ENCODE results near the gene TMEM51. TPM values are rescaled to one million over a fixed set of nuclear protein-coding genes. Genes with fewer than 3 reads are reported as not detected.

The TMEM51 gene
- total and polyA plus RNA-seq, 2 donors (not counting 1 experiment from before 2014, with no cell fraction given) = 0.06 to 0.30 TPM

GRCh38 chr1:15215116-15215515 lies 61.6 kb downstream of the TMEM51 start:
- Mint-ChIP-seq H3K27ac (no peak overlapping the region), H3K27me3 (peaks cover 40% of the 10 kb centered on the region), H3K9me3 (ENCODE audit: insufficient read depth) (no peaks in the 10 kb centered on the region), H3K4me3 (no peak overlapping the region), H3K4me1 (no peaks in the 10 kb centered on the region)
- Histone ChIP-seq H3K9ac (ENCODE audit: low read length) (no peak overlapping the region), H4K20me1 (ENCODE audit: control insufficient read depth, insufficient read depth, low read length, poor library complexity, severe bottlenecking) (no peaks in the 10 kb centered on the region), H3K27ac (ENCODE audit: low read length in 2 of 2) (no peak overlapping the region), H3K36me3 (replicated peaks in 1 of 2; ENCODE audit: control extremely low read depth in 1 of 2, control insufficient read depth in 1 of 2, extremely low read depth in 1 of 2, insufficient read depth in 2 of 2, low read length in 1 of 2) (no peaks in the 10 kb centered on the region), H3K79me2 (ENCODE audit: control insufficient read depth, insufficient read depth, low read length) (no peaks in the 10 kb centered on the region), H3K4me2 (replicated peaks; ENCODE audit: low read depth, low read length, poor library complexity, severe bottlenecking) (no peak overlapping the region), H3K4me1 (ENCODE audit: control insufficient read depth in 2 of 2, insufficient read depth in 2 of 2, low read length in 2 of 2) (no peaks in the 10 kb centered on the region), H3K9me3 (ENCODE audit: control extremely low read depth in 1 of 3, control insufficient read depth in 2 of 3, insufficient read depth in 1 of 3, low read length in 2 of 3) (no peaks in the 10 kb centered on the region), H3K4me3 (ENCODE audit: control extremely low read depth in 1 of 5, extremely low read depth in 1 of 5, insufficient read depth in 1 of 5, low read depth in 2 of 5, low read length in 4 of 5) (no peak overlapping the region), H3K27me3 (replicated peaks in 1 of 4; ENCODE audit: control extremely low read depth in 1 of 4, control insufficient read depth in 3 of 4, insufficient read depth in 4 of 4, low read length in 3 of 4) (peaks cover 0 to 5% (median 0%) of the 10 kb centered on the region in 4 experiments), H2AFZ (ENCODE audit: insufficient read depth, low read depth, low read length, poor library complexity, severe bottlenecking) (no peak overlapping the region)
- ATAC-seq (ENCODE audit: low read depth) = no peak
- intact Hi-C loops (cut with micrococcal nuclease) = no loop called here
- POLR2A ChIA-PET = no interaction called here
- TF ChIP-seq, protein P1, sequence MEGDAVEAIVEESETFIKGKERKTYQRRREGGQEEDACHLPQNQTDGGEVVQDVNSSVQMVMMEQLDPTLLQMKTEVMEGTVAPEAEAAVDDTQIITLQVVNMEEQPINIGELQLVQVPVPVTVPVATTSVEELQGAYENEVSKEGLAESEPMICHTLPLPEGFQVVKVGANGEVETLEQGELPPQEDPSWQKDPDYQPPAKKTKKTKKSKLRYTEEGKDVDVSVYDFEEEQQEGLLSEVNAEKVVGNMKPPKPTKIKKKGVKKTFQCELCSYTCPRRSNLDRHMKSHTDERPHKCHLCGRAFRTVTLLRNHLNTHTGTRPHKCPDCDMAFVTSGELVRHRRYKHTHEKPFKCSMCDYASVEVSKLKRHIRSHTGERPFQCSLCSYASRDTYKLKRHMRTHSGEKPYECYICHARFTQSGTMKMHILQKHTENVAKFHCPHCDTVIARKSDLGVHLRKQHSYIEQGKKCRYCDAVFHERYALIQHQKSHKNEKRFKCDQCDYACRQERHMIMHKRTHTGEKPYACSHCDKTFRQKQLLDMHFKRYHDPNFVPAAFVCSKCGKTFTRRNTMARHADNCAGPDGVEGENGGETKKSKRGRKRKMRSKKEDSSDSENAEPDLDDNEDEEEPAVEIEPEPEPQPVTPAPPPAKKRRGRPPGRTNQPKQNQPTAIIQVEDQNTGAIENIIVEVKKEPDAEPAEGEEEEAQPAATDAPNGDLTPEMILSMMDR (IDR thresholded peaks at IDR 0.05) = no peak
- no peak for TF ChIP-seq EZH2 (IDR thresholded peaks at IDR 0.05; ENCODE audit: borderline replicate concordance, insufficient read depth, low read depth, low read length, poor library complexity, severe bottlenecking)
- CTCF ChIA-PET = no interaction called here
- WGBS (ENCODE audit: insufficient coverage) = 90% methylated on average over 21 of the region's 23 CpGs
- DNase-seq = no peak

GRCh38 chr1:15217654-15218053 lies 64.1 kb downstream of the TMEM51 start:
- intact Hi-C loops (cut with micrococcal nuclease) = no loop called here
- Histone ChIP-seq H3K36me3 (replicated peaks in 1 of 2; ENCODE audit: control extremely low read depth in 1 of 2, control insufficient read depth in 1 of 2, extremely low read depth in 1 of 2, insufficient read depth in 2 of 2, low read length in 1 of 2) (no peaks in the 10 kb centered on the region), H3K4me3 (ENCODE audit: control extremely low read depth in 1 of 5, extremely low read depth in 1 of 5, insufficient read depth in 1 of 5, low read depth in 2 of 5, low read length in 4 of 5) (no peak overlapping the region), H3K79me2 (ENCODE audit: control insufficient read depth, insufficient read depth, low read length) (no peaks in the 10 kb centered on the region), H2AFZ (ENCODE audit: insufficient read depth, low read depth, low read length, poor library complexity, severe bottlenecking) (no peak overlapping the region), H3K9ac (ENCODE audit: low read length) (no peak overlapping the region), H3K9me3 (ENCODE audit: control extremely low read depth in 1 of 3, control insufficient read depth in 2 of 3, insufficient read depth in 1 of 3, low read length in 2 of 3) (no peaks in the 10 kb centered on the region), H3K4me2 (replicated peaks; ENCODE audit: low read depth, low read length, poor library complexity, severe bottlenecking) (no peak overlapping the region), H3K27me3 (replicated peaks in 1 of 4; ENCODE audit: control extremely low read depth in 1 of 4, control insufficient read depth in 3 of 4, insufficient read depth in 4 of 4, low read length in 3 of 4) (peaks cover 0 to 5% (median 0%) of the 10 kb centered on the region in 4 experiments), H3K4me1 (ENCODE audit: control insufficient read depth in 2 of 2, insufficient read depth in 2 of 2, low read length in 2 of 2) (no peaks in the 10 kb centered on the region), H4K20me1 (ENCODE audit: control insufficient read depth, insufficient read depth, low read length, poor library complexity, severe bottlenecking) (no peaks in the 10 kb centered on the region), H3K27ac (ENCODE audit: low read length in 2 of 2) (no peak overlapping the region)
- ChIA-PET CTCF (no interaction called here), POLR2A (no interaction called here)
- peaks cover 29% of the 10 kb centered on the region for H3K27me3 Mint-ChIP-seq
- TF ChIP-seq, protein P1 (IDR thresholded peaks at IDR 0.05) = no peak
- no peak for TF ChIP-seq EZH2 (IDR thresholded peaks at IDR 0.05; ENCODE audit: borderline replicate concordance, insufficient read depth, low read depth, low read length, poor library complexity, severe bottlenecking)
- no peaks in the 10 kb centered on the region for H3K4me1 Mint-ChIP-seq
- H3K4me3 Mint-ChIP-seq = no peak overlapping the region
- ATAC-seq (ENCODE audit: low read depth) (no peak), DNase-seq (no peak)
- no peaks in the 10 kb centered on the region for H3K9me3 Mint-ChIP-seq (ENCODE audit: insufficient read depth)
- no peak overlapping the region for H3K27ac Mint-ChIP-seq
- no CpG with 5 or more reads among the region's 1 CpG for WGBS (ENCODE audit: insufficient coverage)
